SK-N-SH (cell line): Measurements from ENCODE around the gene DOCK6.

Experiments
- ELF1 ChIP-seq: IDR thresholded peaks from 2 replicates; pipeline ENCODE4 v1.4.0; 2012
- MXI1 ChIP-seq: IDR thresholded peaks from 2 replicates; pipeline ENCODE4 v1.6.1; 2012; ENCODE audit warnings: mild to moderate bottlenecking, low read depth, low read length, improper control_type of control experiment
- TF ChIP-seq, protein P1 (sequence below): fragments of 150-350 bp; IDR thresholded peaks from 2 replicates; pipeline ENCODE4 v1.6.1; 2016; ENCODE audit warnings: mild to moderate bottlenecking, low read depth, low read length

DNA sequence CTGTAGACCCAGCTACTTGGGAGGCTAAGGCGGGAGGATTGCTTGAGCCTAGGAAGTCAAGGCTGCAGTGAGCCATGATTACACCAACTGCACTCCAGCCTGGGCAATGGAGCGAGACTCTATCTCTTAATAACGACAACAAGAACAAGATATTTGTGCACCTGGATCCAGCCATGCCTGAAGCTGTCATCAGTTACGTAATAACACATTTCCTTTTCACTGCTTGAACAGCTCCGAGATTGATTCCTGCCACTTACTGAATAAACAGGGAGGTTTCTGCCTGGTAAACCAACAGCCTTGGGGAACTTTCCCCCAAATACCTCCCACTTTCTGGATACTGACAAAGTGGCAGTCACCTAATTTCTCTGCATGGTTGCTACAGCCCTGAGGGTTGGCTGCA, 70.4 kb downstream of the DOCK6 start:
- TF ChIP-seq ELF1 (no peak), MXI1 (no peak)
- TF ChIP-seq, protein P1, sequence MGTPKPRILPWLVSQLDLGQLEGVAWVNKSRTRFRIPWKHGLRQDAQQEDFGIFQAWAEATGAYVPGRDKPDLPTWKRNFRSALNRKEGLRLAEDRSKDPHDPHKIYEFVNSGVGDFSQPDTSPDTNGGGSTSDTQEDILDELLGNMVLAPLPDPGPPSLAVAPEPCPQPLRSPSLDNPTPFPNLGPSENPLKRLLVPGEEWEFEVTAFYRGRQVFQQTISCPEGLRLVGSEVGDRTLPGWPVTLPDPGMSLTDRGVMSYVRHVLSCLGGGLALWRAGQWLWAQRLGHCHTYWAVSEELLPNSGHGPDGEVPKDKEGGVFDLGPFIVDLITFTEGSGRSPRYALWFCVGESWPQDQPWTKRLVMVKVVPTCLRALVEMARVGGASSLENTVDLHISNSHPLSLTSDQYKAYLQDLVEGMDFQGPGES: no peak
